K562 (cell line): Measurements from ENCODE around the gene B3GALT6.

Experiments used
- FOXJ3 ChIP-seq: sonication (generic); formaldehyde crosslinking; IDR thresholded peaks from 2 replicates; pipeline ENCODE4 v1.4.0; 2020; ENCODE audit warnings: mild to moderate bottlenecking, missing genetic modification reagents
- ZNF431 ChIP-seq: sonication (generic); formaldehyde crosslinking; IDR thresholded peaks from 2 replicates; pipeline ENCODE4 v1.8.0; 2022; ENCODE audit warnings: mild to moderate bottlenecking, missing genetic modification reagents

- TF ChIP-seq FOXJ3 (CRISPR knock-in tag) (no peak), ZNF431 (CRISPR knock-in tag) (no peak)
Observed at GRCh38 chr1:1204425-1204920, 27.6 kb upstream of the B3GALT6 start.
